OCI-LY1 (cell line): ENCODE measurements around the gene CHID1.
A peak's percentile ranks its signal among the peaks of the same experiment; 100 is the strongest.

ENCODE experiments used
- H2AFZ ChIP-seq: fragments of 200-600 bp; sonication (generic), shearing (Covaris generic); 2 replicates; pipeline ENCODE4 v1.6.0; 2014; ENCODE audit warnings: antibody characterized with exemption, mild to moderate bottlenecking, low read length
- H3F3A ChIP-seq: fragments of 200-600 bp; sonication (generic), shearing (Covaris generic); 2 replicates; pipeline ENCODE4 v1.6.0; 2014; ENCODE audit warnings: mild to moderate bottlenecking, antibody characterized with exemption, low read length, moderate library complexity; ENCODE audit not compliant: insufficient read depth
- H3K27ac ChIP-seq: fragments of 200-600 bp; sonication (generic); 2 replicates; pipeline ENCODE4 v1.5.1; 2014; ENCODE audit warnings: low read length, mixed run types, mild to moderate bottlenecking, low read depth; ENCODE audit not compliant: poor library complexity, severe bottlenecking
- H3K27me3 ChIP-seq: fragments of 200-600 bp; sonication (generic); 2 replicates; pipeline ENCODE4 v1.6.0; 2014; ENCODE audit warnings: antibody characterized with exemption, mild to moderate bottlenecking, low read length, moderate library complexity; ENCODE audit not compliant: insufficient read depth
- H3K36me3 ChIP-seq: fragments of 200-600 bp; sonication (generic); 2 replicates; pipeline ENCODE4 v1.6.1; 2014; ENCODE audit warnings: mild to moderate bottlenecking, antibody characterized with exemption, low read length, moderate library complexity, mixed read lengths; ENCODE audit not compliant: insufficient read depth
- H3K4me1 ChIP-seq: fragments of 200-600 bp; sonication (generic); 2 replicates; pipeline ENCODE4 v1.5.1; 2014; ENCODE audit warnings: mild to moderate bottlenecking, low read length, moderate library complexity; ENCODE audit not compliant: insufficient read depth, severe bottlenecking
- H3K4me2 ChIP-seq: fragments of 200-600 bp; sonication (generic), shearing (Covaris generic); 2 replicates; pipeline ENCODE4 v1.6.1; 2014; ENCODE audit warnings: low read length
- H3K4me3 ChIP-seq: fragments of 200-600 bp; sonication (generic); 2 replicates; pipeline ENCODE4 v1.5.1; 2014; ENCODE audit warnings: low read length, low read depth, mild to moderate bottlenecking, mixed read lengths; ENCODE audit not compliant: poor library complexity, severe bottlenecking
- H3K79me2 ChIP-seq: fragments of 200-600 bp; shearing (Covaris generic); 2 replicates; pipeline ENCODE4 v1.6.1; 2016; ENCODE audit warnings: mixed run types, low read length, mixed read lengths; ENCODE audit not compliant: insufficient read depth
- H3K9ac ChIP-seq: fragments of 200-600 bp; sonication (generic), shearing (Covaris generic); 2 replicates; pipeline ENCODE4 v1.6.1; 2014; ENCODE audit warnings: mild to moderate bottlenecking, low read length, mixed read lengths
- H3K9me2 ChIP-seq: fragments of 200-600 bp; sonication (generic), shearing (Covaris generic); 2 replicates; pipeline ENCODE4 v1.6.1; 2014; ENCODE audit warnings: low read depth, mild to moderate bottlenecking, low read length, mixed read lengths
- H3K9me3 ChIP-seq: fragments of 200-600 bp; shearing (Covaris generic); 2 replicates; pipeline ENCODE4 v1.6.1; 2014; ENCODE audit warnings: low read length, mixed read lengths
- H4K20me1 ChIP-seq: fragments of 200-600 bp; sonication (generic), shearing (Covaris generic); 2 replicates; pipeline ENCODE4 v1.6.0; 2016; ENCODE audit warnings: mild to moderate bottlenecking, low read length; ENCODE audit not compliant: insufficient read depth
- EZH2 ChIP-seq: fragments of 200-600 bp; sonication (generic), shearing (Covaris generic); IDR thresholded peaks from 2 replicates; pipeline ENCODE4 v1.8.0; 2017; ENCODE audit warnings: borderline replicate concordance, mixed run types, mild to moderate bottlenecking, antibody characterized with exemption, low read length, moderate library complexity, mixed read lengths
- TF ChIP-seq, protein P1 (sequence below): fragments of 200-600 bp; sonication (generic), shearing (Covaris generic); IDR thresholded peaks from 2 replicates; pipeline ENCODE4 v1.5.1; 2017; ENCODE audit warnings: mild to moderate bottlenecking, antibody characterized with exemption, low read length, moderate library complexity, mixed read lengths

Gene CHID1

GRCh38 chr11:944711-945470 lies 34.3 kb upstream of the CHID1 start:
- peaks cover 3% of the 10 kb centered on the region; the same call in 1 of the 2 replicates for H3K9me3 ChIP-seq
- H3K27me3 ChIP-seq: no peaks in the 10 kb centered on the region
- H3K79me2 ChIP-seq: peaks cover 19% of the 10 kb centered on the region
- no peak overlapping the region for H3K27ac ChIP-seq
- no peak overlapping the region for H3K9ac ChIP-seq
- H4K20me1 ChIP-seq: no peaks in the 10 kb centered on the region
- H3K4me2 ChIP-seq: no peak overlapping the region
- H2AFZ ChIP-seq: no peak overlapping the region
- no peaks in the 10 kb centered on the region for H3F3A ChIP-seq
- peaks cover 20% of the 10 kb centered on the region for H3K36me3 ChIP-seq
- no peaks in the 10 kb centered on the region for H3K9me2 ChIP-seq
- H3K4me1 ChIP-seq: peaks cover 12% of the 10 kb centered on the region
- TF ChIP-seq, protein P1, sequence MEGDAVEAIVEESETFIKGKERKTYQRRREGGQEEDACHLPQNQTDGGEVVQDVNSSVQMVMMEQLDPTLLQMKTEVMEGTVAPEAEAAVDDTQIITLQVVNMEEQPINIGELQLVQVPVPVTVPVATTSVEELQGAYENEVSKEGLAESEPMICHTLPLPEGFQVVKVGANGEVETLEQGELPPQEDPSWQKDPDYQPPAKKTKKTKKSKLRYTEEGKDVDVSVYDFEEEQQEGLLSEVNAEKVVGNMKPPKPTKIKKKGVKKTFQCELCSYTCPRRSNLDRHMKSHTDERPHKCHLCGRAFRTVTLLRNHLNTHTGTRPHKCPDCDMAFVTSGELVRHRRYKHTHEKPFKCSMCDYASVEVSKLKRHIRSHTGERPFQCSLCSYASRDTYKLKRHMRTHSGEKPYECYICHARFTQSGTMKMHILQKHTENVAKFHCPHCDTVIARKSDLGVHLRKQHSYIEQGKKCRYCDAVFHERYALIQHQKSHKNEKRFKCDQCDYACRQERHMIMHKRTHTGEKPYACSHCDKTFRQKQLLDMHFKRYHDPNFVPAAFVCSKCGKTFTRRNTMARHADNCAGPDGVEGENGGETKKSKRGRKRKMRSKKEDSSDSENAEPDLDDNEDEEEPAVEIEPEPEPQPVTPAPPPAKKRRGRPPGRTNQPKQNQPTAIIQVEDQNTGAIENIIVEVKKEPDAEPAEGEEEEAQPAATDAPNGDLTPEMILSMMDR: peak; percentile 11; the same call in 1 of the 2 replicates
- no peak for TF ChIP-seq EZH2
- H3K4me3 ChIP-seq: no peak overlapping the region

DNA sequence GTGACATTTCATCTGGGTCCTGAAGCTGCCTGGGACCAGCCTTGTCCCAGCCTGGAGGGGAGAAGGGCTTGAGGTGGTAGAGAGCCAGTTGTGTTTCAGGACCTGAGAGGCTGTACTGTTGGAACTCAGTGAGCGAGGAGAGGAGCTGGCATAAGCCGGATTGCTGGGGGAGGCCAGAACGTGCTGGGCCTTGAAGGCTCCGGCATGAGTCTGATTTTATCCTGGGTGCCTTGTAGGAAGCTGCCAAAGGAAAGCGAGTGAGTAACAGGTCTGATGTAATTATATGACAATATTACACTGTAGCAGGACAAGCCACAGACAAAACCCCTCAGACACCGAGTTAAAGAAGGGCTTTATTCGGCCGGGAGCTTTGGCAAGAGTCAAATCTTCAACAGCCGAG lies 32.2 kb upstream of the CHID1 start:
- H3F3A ChIP-seq: no peaks in the 10 kb centered on the region
- H3K9me3 ChIP-seq: peaks cover under 1% of the 10 kb centered on the region; the same call in 1 of the 2 replicates
- H3K79me2 ChIP-seq: peaks cover 33% of the 10 kb centered on the region
- H3K4me1 ChIP-seq: peaks cover 16% of the 10 kb centered on the region
- no peak overlapping the region for H3K27ac ChIP-seq
- no peaks in the 10 kb centered on the region for H4K20me1 ChIP-seq
- H2AFZ ChIP-seq: no peak overlapping the region
- H3K27me3 ChIP-seq: no peaks in the 10 kb centered on the region
- no peak overlapping the region for H3K9ac ChIP-seq
- TF ChIP-seq, protein P1: no peak
- no peak for TF ChIP-seq EZH2
- peaks cover 22% of the 10 kb centered on the region for H3K36me3 ChIP-seq
- H3K4me3 ChIP-seq: no peak overlapping the region
- H3K9me2 ChIP-seq: no peaks in the 10 kb centered on the region
- H3K4me2 ChIP-seq: no peak overlapping the region

- H3K36me3 ChIP-seq: peaks cover 10% of the 10 kb centered on the region
- no peaks in the 10 kb centered on the region for H3F3A ChIP-seq
- no peak overlapping the region; the same call in 1 of the 2 replicates for H3K9ac ChIP-seq
- H3K9me2 ChIP-seq: no peaks in the 10 kb centered on the region
- no peaks in the 10 kb centered on the region for H4K20me1 ChIP-seq
- no peak overlapping the region; the same call in 1 of the 2 replicates for H3K4me2 ChIP-seq
- no peak overlapping the region for H2AFZ ChIP-seq
- H3K27me3 ChIP-seq: no peaks in the 10 kb centered on the region
- H3K4me3 ChIP-seq: no peak overlapping the region
- peak overlapping the region; percentile 66 for H3K27ac ChIP-seq
- TF ChIP-seq, protein P1: no peak
- no peak for TF ChIP-seq EZH2
- peaks cover 16% of the 10 kb centered on the region for H3K4me1 ChIP-seq
- H3K79me2 ChIP-seq: peaks cover 49% of the 10 kb centered on the region
- no peaks in the 10 kb centered on the region for H3K9me3 ChIP-seq
These were observed 30.0 kb upstream of the CHID1 start for GRCh38 chr11:940496-941135.
